ACC112 (cell line): ENCODE measurements around the gene CYP27C1.
A peak's percentile ranks its signal among the peaks of the same experiment; 100 is the strongest.

Experiments
- H2AFZ ChIP-seq: fragments of 200-600 bp; sonication (generic); one replicate; pipeline ENCODE4 v1.6.0; 2017; ENCODE audit warnings: antibody characterized with exemption, low read length; ENCODE audit not compliant: unreplicated experiment
- H3K27ac ChIP-seq: fragments of 200-600 bp; sonication (generic); 2 replicates; pipeline ENCODE4 v1.5.1; 2014; ENCODE audit warnings: low read depth, mild to moderate bottlenecking, antibody characterized with exemption, low read length, moderate library complexity
- H3K27me3 ChIP-seq: fragments of 200-600 bp; sonication (generic); 2 replicates; pipeline ENCODE4 v1.6.1; 2014; ENCODE audit warnings: mild to moderate bottlenecking, antibody characterized with exemption, low read length, moderate library complexity, mixed read lengths; ENCODE audit not compliant: insufficient read depth
- H3K36me3 ChIP-seq: fragments of 200-600 bp; sonication (generic); 2 replicates; pipeline ENCODE4 v1.6.1; 2016; ENCODE audit warnings: mild to moderate bottlenecking, antibody characterized with exemption, low read length, moderate library complexity, mixed read lengths; ENCODE audit not compliant: insufficient read depth
- H3K4me1 ChIP-seq: fragments of 200-600 bp; sonication (generic); one replicate; pipeline ENCODE4 v1.6.1; 2016; ENCODE audit warnings: low read length, mixed read lengths; ENCODE audit not compliant: insufficient read depth, unreplicated experiment, control insufficient read depth
- H3K4me3 ChIP-seq: fragments of 200-600 bp; sonication (generic); 2 replicates; pipeline ENCODE4 v1.5.1; 2014; ENCODE audit warnings: mild to moderate bottlenecking, low read depth, low read length
- H3K79me2 ChIP-seq: fragments of 200-600 bp; sonication (generic); one replicate; pipeline ENCODE4 v1.6.0; 2016; ENCODE audit warnings: low read length; ENCODE audit not compliant: control insufficient read depth, unreplicated experiment, insufficient read depth

CYP27C1 gene

DNA sequence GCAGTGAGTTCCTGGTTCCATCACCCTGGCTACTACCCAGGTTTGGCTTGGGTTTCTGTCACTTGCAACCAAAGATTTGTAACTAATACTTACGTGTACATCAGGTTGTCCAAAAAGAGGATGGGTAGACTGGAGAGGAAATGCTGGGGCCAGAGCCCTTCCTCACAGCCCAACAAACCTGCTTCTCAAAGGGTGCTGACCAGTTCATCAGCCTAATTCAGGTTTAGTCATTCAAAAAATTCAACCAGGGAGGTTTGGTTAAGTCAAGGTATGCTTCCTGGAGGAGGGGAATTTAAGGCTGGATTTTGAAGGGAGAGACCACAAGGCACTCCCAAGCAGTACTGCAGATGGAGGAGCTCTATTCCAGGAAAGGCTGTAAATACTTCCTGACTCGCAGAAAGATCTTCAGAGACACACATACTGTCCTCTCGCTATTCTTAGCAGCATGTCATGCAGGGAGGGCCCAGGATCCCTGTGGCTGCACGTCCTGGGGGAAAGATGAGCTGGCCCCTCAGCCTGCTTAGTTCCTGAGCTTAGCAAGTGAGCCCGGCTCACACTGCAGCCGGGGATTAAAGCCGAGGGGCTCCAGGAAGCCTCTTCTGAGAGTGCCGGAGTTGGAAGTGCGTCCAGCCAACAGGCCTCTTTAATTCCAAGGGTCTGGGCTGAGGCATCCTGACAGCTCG lies 73.1 kb downstream of the CYP27C1 start:
- Histone ChIP-seq H3K4me3 (no peak overlapping the region), H3K36me3 (no peaks in the 10 kb centered on the region), H3K27ac (0 out of 2 replicates have a peak overlapping the region, but pooled peaks have one; percentile 89), H2AFZ (no peak overlapping the region), H3K4me1 (peaks cover 59% of the 10 kb centered on the region), H3K79me2 (no peaks in the 10 kb centered on the region), H3K27me3 (no peaks in the 10 kb centered on the region)

DNA sequence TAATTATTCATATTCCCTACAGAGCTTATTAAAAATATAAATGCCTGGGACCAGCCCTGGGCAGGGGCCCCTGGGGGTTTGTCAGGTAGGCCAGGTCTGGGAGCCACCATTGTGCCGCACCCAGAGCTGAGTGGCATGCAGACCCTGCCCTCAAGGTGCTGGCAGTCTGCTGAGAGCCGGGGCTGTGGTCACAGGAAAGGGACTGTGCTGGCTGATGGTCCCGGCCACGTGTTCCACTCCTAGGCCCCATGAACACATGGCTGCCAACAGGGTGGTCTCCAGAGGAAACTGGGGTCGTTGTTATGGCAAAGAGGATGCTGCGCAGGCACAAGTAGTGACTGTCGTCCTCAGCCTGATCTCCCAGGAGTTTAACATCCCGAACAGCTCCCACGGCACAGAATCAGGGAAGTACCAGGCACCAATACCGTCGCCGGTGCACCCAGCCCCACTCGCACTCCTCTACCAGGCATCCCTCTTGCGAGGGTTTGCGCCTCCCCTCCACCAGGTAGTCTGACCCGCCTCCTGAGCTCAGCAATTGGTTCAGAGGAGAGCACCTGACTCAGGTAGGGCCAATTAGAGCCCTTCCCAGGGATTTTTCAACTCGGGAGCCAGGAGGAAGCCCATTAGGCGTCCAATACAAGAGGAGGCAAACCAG lies 73.9 kb downstream of the CYP27C1 start:
- Histone ChIP-seq H2AFZ (no peak overlapping the region), H3K27ac (peak overlapping the region; percentile 89)

GRCh38 chr2:127145280-127145895 lies 74.7 kb downstream of the CYP27C1 start:
- Histone ChIP-seq H2AFZ (peak overlapping the region; percentile 63), H3K4me1 (peaks cover 59% of the 10 kb centered on the region)

More for the DNA sequence above, 73.9 kb downstream of the CYP27C1 start:
- no peaks in the 10 kb centered on the region for H3K79me2 ChIP-seq
- H3K4me1 ChIP-seq, result peaks cover 59% of the 10 kb centered on the region
- H3K4me3 ChIP-seq, result no peak overlapping the region
- no peaks in the 10 kb centered on the region for H3K36me3 ChIP-seq
- no peaks in the 10 kb centered on the region for H3K27me3 ChIP-seq

GRCh38 chr2:127143841-127144782 lies 76.0 kb downstream of the CYP27C1 start:
- H2AFZ ChIP-seq, result peak overlapping the region; percentile 99
- H3K27ac ChIP-seq, result peak overlapping the region; percentile 89
- no peaks in the 10 kb centered on the region for H3K79me2 ChIP-seq
- H3K27me3 ChIP-seq, result no peaks in the 10 kb centered on the region
- no peaks in the 10 kb centered on the region for H3K36me3 ChIP-seq
- H3K4me1 ChIP-seq, result peaks cover 54% of the 10 kb centered on the region
- H3K4me3 ChIP-seq, result no peak overlapping the region

More at GRCh38 chr2:127145280-127145895, 74.7 kb downstream of the CYP27C1 start:
- H3K36me3 ChIP-seq, result no peaks in the 10 kb centered on the region
- no peaks in the 10 kb centered on the region for H3K79me2 ChIP-seq
- peak overlapping the region; percentile 89 for H3K27ac ChIP-seq
- H3K27me3 ChIP-seq, result no peaks in the 10 kb centered on the region
- no peak overlapping the region for H3K4me3 ChIP-seq

DNA sequence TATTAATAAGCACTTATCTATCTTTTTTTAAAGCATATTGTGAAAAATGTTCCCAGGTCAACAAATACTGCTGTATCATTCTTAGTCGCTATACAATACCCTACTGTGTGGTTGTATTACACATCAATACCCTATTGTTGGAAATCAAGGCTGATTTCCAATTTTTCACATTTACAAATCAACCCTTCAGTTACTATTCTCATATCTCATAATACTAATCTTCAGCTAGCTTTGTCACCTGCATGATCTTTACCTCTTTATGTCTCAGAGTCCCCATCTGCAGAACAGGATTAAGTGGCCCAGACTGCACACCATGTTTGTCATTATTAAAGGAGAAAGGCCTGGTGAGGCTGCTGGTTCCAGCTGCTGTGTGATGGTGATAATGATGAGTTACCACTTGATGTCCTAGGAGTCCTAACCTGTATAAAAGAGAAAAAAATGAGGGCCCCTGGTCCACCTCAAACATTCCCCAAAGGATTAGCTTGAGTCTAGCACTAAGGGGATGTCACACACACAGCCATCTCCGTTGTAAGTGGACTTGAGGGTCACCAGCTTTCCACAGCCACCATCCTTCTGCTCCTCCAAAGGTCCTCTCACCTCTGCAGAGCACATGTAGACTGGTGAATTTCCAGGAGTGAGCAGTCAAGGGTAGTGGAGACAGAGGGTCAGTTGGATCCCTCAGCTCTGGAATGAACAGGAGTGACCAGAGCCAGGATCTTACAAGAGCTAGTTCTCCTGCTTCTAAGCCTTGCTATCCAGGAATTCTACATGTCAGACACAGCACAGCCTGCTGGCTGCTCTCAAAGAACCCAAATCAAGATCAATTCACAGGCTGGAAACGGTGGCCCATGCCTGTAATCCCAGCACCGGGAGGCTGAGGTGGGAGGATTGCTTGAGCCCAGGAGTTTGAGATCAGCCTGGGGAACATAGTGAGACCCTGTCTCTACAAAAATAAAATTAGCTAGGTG lies 77.2 kb downstream of the CYP27C1 start:
- no peaks in the 10 kb centered on the region for H3K79me2 ChIP-seq
- peak overlapping the region; percentile 99 for H2AFZ ChIP-seq
- no peaks in the 10 kb centered on the region for H3K36me3 ChIP-seq
- H3K4me3 ChIP-seq, result no peak overlapping the region
- peak overlapping the region; percentile 89 for H3K27ac ChIP-seq
- no peaks in the 10 kb centered on the region for H3K27me3 ChIP-seq
- H3K4me1 ChIP-seq, result peaks cover 47% of the 10 kb centered on the region

GRCh38 chr2:127140538-127140937 lies 79.6 kb downstream of the CYP27C1 start:
- Histone ChIP-seq H2AFZ (no peak overlapping the region), H3K36me3 (no peaks in the 10 kb centered on the region), H3K27ac (no peak overlapping the region), H3K27me3 (no peaks in the 10 kb centered on the region), H3K79me2 (no peaks in the 10 kb centered on the region), H3K4me1 (peaks cover 25% of the 10 kb centered on the region), H3K4me3 (no peak overlapping the region)

DNA sequence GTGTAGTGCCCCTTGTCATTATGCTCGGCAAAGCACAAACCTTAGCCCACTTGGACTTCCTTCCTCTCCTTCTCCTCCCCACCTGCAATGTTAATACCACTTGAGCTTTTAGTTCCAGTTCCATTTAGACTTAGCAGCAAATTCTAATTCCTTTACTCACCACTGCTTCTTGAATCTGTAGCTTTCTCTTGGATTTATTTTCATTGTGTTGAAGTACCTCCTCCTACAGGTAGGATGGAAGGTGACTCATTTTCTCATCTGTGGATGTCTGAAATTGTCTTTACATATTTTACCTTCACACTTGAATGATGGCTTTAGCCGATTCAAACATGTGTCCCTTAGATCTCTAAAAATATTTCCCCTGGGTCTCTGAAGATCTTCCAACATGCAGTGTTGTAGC lies 80.3 kb downstream of the CYP27C1 start:
- no peaks in the 10 kb centered on the region for H3K36me3 ChIP-seq
- no peak overlapping the region for H2AFZ ChIP-seq
- no peak overlapping the region for H3K27ac ChIP-seq
- H3K4me1 ChIP-seq, result peaks cover 18% of the 10 kb centered on the region
- H3K27me3 ChIP-seq, result no peaks in the 10 kb centered on the region
- no peak overlapping the region for H3K4me3 ChIP-seq
- H3K79me2 ChIP-seq, result no peaks in the 10 kb centered on the region

DNA sequence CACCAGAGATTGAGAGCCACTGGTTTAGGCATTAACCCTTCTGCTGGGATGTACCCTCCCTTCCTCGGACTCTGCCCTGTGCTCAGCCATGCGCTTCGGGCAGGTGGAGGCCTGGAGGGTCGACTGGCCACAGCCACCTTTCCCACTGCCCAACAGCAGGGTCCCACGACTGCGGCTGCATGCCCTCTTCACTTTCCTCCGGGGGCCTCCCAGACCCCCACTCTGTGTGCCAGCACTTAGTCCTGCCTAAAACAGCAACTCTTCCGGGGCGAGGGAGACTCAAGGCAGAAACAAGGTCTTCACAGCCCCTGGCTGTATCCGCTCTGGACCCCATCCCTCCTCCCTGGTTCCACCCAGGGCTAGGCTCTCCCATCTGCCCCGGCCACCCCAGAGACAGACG lies 81.8 kb downstream of the CYP27C1 start:
- Histone ChIP-seq H3K27ac (no peak overlapping the region), H3K79me2 (no peaks in the 10 kb centered on the region), H3K4me1 (peaks cover 3% of the 10 kb centered on the region), H3K27me3 (no peaks in the 10 kb centered on the region), H2AFZ (no peak overlapping the region), H3K36me3 (no peaks in the 10 kb centered on the region), H3K4me3 (no peak overlapping the region)

DNA sequence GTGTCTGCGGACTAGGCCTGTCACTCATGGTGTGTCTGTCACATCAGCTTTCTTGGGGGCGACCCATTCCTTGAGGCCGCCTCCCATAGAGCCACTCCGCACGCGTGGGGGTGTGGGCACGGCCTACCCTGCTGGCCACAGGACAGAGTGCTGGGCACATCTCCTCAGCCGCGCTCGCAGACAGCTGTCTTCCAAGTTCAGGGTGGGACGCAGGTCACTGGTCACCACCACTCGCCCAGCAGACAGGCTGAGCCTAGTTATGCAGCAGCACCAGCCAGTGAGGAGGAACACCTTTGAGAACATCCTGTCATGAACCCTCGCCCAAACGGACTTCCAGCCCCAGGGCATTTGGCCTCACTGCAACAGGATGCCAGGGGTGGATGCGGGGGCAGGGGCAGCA lies 82.4 kb downstream of the CYP27C1 start:
- H3K36me3 ChIP-seq, result no peaks in the 10 kb centered on the region
- no peak overlapping the region for H2AFZ ChIP-seq
- no peaks in the 10 kb centered on the region for H3K27me3 ChIP-seq
- no peaks in the 10 kb centered on the region for H3K79me2 ChIP-seq
- no peak overlapping the region for H3K27ac ChIP-seq
- no peaks in the 10 kb centered on the region for H3K4me1 ChIP-seq
- H3K4me3 ChIP-seq, result no peak overlapping the region
